ENCODE data around the gene PTPRQ.

PTPRQ gene

DNA sequence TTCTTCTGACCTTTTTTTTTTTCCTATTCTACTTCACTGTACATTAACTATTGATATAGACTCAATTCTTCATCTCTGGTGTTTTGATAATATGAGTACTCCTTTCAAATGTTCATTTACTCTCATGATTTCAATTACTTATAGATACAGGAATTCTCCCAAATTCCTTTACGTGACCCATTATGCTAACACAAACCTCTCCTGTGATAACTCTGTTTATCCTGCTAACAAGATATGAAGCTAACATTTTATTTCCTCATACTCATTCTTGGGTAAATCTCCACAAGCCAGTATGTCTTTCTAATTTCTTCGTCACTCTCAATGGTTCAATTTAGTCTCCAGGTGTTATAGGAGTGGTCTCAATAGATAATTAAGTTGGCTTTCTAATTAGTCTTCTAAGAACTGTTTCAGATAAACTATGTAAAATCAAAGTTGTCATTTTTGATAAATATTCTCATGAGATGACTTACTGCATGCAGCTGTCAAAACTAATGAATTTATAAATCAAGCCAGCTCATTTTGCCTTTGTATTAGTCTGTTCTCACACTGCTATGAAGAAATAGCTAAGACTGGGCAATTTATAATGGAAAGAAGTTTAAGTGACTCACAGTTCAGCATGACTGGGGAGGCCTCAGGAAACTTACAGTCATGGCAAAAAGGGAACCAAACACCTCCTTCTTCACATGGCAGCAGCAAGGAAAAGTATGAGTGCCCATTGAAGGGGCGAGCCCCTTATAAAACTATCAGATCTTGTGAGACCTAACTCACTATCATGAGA is 132.8 kb downstream of the PTPRQ start:
- no peak for DNase-seq

- no peak for DNase-seq
Observed at GRCh38 chr12:80580254-80580653, 136.2 kb downstream of the PTPRQ start.

DNA sequence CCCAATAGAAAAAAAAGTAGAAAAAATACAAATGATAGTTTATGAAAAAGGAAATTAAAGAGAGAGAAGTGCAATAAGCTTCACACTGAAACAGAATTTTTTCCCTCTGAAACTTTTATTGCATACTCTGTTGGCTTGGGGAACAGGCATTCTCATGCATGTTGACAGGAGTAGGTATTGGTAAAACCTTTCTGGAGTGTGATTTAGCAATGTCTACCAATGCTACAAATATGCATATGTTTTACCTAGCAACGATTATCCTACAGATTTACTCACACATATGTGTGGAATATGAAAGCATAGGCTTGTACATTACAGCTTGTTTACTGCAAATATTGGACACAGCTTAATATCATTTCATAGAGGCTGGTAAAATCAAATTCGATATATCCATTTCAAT is 137.7 kb downstream of the PTPRQ start:
- no peak for DNase-seq

DNA sequence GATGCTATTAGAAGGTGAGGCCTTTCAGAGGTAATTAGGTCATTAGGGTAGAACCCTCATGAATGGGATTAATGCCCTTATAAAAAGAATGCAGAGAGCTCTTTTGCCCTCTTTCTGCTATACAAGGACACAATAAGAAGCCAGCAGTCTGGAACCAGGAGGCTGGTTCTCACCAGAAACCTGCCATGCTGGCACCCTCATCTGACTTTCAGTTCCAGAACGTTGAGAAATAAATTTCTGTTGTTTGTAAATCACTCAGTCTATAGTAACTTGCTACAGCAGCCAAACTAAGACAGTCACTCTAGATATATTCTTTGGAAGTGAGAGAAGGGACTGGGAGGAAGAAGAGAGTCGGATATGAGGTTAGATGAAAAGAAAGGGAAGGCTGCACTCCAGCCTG is 138.4 kb downstream of the PTPRQ start:
- no peak for DNase-seq

- no peak for DNase-seq
Observed at GRCh38 chr12:80589077-80589476, 145.0 kb downstream of the PTPRQ start.

- no peak for DNase-seq
Observed at GRCh38 chr12:80590085-80590484, 146.1 kb downstream of the PTPRQ start.

- no peak for DNase-seq
Observed at GRCh38 chr12:80593766-80594165, 149.7 kb downstream of the PTPRQ start.

DNA sequence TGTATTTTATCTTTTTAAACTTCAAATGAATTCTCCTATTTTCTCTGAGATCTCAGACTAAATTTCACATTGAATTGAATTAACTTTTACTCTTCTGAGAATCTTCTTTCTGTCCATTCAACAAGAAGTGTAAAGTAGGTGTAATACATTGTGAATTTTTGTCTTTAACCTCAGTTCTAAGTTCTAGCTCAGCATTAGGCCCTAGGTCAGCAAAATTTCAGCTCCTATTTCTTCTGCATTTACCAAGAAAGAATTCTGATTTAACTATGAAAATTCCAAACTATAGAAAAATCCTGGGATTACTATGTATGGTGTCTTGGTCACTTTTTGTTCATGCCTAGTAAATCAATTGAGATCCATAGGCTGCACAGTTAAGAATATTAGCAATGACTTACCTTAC is 152.5 kb downstream of the PTPRQ start:
- no peak for DNase-seq

DNA sequence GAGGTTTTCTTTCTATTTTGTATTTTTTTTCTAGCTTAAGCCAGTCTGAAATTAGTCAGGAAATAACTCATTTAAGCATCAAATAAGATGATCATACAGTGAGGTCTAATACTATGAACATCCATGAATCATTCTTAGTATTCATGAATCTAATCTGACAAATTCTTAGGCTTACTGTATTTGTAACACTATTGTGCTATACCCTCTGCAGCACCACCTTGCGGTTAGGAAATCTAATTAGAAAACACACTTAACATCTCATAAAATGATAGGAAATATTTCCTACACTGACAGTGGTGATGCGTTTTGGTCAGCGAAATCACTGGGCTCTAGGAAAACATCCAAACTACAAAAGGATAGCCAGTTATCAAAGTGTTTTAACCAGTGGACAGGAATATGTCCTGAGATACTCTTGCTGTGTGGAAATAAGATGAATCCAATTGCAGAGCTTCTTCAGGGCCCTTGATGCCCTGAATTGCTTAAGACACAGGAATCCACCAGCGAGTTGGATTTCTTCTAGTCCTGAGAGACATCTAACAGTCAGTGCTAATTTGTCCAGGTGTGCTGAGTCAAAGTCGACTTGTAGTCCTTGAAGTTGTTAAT is 154.1 kb downstream of the PTPRQ start:
- no peak for DNase-seq

DNA sequence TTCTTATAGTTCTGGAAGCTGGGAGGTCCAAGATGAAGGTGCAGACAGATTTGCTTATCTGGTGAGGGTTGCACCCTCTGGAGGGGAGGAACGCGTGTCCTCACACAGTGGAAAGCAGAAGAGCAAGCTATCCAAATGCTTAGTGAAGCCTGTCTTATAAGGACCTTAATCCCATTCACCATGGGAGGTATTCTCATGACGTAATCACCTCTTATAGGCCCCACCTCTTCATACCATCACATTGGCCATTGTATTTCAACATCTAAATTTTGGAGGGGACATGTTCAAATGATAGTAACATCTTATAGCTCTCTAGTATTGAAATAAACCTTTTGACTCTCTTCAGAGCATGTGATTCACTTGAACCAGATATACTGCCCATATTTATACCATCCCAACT is 158.4 kb downstream of the PTPRQ start:
- no peak for DNase-seq

DNA sequence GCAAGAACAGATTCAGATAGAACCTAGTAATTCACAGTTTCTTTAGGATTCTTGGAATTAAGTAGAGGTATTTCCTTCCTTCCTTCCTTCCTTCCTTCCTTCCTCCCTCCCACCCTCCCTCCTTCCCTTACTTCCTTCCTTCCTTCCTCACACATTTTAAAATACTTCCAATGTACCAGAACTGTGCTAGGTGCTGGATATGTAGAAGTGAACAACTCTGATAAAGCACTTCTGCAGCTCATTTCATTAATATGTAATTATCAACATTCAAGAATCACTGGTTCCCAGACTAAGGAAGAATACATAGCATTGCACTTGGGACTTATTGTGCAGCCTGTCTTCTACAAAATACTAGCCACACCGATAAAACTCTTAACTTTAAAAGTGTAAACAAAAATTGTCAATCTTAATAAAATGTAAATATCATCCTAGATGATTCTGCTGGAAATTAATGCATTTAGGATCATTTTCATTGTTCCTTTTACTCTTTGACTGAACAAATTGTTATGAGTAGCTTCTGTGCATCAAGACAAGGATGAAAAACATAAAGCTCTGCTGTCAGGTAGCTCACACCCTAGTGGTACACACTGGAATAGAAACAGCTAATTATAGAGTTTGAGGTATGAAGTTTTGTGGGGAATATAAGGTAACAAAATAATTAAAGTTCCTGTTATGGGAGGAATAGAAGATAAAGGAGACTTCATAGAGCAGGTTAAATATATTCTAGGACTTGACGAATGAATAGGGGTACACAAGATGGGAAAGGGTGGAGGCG is 163.5 kb downstream of the PTPRQ start:
- no peak for DNase-seq

- DNase-seq = no peak
Observed at GRCh38 chr12:80617733-80618132, 173.7 kb downstream of the PTPRQ start.

GRCh38 chr12:80620281-80620680 is 176.2 kb downstream of the PTPRQ start:
- DNase-seq = no peak

DNA sequence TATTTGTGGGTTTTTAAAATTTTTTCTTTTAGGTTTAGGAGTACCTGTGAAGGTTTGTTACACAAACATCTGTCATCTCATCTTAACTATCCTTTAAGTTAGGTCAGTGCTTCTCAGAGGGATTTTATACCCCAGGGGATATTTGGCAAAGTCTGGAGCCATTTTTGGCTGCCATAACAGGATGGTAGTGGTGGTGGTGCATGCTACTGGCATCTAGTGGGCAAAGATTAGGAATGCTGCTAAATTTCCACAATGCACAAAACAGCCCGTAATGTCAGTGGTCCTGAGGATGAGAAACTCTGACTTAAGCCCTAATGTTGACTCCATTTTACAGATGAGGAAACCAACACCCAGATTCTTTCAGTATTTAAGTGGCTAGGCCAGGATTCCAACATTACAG is 178.2 kb downstream of the PTPRQ start:
- no peak for DNase-seq

DNA sequence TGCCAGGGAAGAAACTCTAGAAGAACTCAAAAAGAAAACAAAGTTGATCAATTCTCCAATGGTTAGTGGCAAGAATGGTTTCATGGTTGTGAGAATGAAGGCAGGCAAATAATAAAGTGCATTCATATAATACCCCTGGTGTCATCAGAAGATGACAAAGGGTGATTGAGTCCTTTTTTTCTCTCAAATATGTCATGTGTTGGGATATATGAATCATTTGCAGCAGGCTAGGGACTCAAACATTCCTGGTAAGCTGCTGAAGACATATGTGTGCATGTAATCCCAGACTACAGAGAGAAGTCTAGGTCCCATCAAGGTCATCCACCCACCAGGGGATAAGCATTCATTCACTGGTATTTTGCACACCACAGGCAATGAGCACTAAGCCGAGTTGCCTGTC is 181.0 kb downstream of the PTPRQ start:
- DNase-seq = no peak

GRCh38 chr12:80625901-80626300 is 181.9 kb downstream of the PTPRQ start:
- DNase-seq = no peak

- DNase-seq = no peak
Observed at GRCh38 chr12:80627782-80628181, 183.7 kb downstream of the PTPRQ start.

DNA sequence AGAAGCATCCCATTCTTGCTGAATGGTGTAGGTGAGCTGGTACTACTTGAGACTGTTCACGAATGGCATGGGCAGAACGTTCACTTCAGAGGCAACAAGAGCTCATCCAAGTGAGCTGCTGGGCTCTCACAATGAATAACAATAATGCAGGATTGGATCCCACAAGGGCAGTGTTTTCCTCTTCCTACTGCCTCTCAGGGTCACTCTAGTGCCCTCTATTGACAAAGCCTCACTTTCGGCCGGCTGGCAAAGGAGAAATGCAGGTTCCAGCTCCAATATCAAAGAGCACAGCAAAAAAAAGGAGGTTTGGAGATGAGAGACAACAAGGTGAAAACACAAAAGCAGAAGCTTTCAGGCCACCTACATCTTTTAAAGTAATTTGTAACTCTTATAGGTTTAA is 188.8 kb downstream of the PTPRQ start:
- DNase-seq = no peak

DNA sequence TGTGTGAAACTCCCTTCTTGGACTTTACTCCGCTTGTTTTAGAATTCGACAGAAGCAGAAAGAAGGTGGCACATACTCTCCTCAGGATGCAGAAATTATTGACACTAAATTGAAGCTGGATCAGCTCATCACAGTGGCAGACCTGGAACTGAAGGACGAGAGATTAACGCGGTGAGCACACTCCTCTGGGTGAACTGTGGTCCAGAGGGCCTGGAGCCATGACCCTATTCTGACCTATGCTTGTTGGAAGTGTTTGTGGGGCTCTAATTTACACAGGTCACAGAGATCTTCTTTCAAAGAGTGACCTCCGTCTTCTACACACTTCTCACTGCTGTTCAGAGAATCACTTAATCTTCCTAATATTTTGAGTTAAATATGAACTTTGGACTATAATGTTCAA is 190.9 kb downstream of the PTPRQ start:
- DNase-seq = no peak

- no peak for DNase-seq
Observed at GRCh38 chr12:80636832-80637231, 192.8 kb downstream of the PTPRQ start.

- no peak for DNase-seq
Observed at GRCh38 chr12:80641936-80642335, 197.9 kb downstream of the PTPRQ start.

GRCh38 chr12:80643961-80644360 is 199.9 kb downstream of the PTPRQ start:
- DNase-seq = no peak

- DNase-seq = no peak
Observed at GRCh38 chr12:80648881-80649280, 204.8 kb downstream of the PTPRQ start.

DNA sequence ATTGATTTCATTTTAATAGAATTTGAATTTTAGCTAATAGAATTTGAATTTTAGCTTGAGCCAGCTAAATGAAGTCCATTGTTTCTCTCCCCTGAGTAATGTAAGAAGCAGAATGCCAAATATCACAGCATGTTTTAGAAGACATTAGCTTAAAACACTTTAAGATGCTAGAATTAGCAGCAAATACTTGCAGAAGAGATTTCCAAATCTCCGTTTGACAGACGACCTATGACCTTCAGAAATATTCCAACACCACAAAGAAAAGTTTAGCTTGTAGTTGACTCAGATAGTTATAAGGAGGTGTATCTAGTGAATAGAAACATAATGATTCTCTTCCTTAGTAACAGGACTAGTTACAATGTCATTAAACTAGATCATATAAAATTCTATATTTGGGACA is 211.7 kb downstream of the PTPRQ start:
- DNase-seq = no peak
